Lower leg skin (tissue), 4 donors: ENCODE results near the gene RTN3. TPM values are rescaled to one million over a fixed set of nuclear protein-coding genes. Genes with fewer than 3 reads are reported as not detected.

Experiments used
- DNase-seq, 2 donors: peaks; one replicate each; pipeline ENCODE4 v3.0.0-alpha.2; 2019; ENCODE audit warnings: low spot score in 2 of 2
- H3K4me3 ChIP-seq: fragments of 200-600 bp; sonication (generic); 2 replicates; pipeline ENCODE4 v1.5.1; 2017; ENCODE audit warnings: mild to moderate bottlenecking, low read depth; ENCODE audit not compliant: poor library complexity, severe bottlenecking
- POLR2A ChIP-seq, 2 donors: fragments of 450-650 bp; IDR thresholded peaks; one replicate each; pipeline ENCODE4 v1.6.1; 2016 to 2017; ENCODE audit warnings: antibody characterized with exemption in 2 of 2, mild to moderate bottlenecking in 1 of 2, moderate library complexity in 1 of 2
- WGBS, 2 donors: methylation state at CpG; one replicate each; pipeline ENCODE4 v1.1.5; 2018; 5-methylcytosine and 5-hydroxymethylcytosine counted together
- intact Hi-C: fragments of 100-400 bp; cut with DNase I; formaldehyde crosslinking; loops from one replicate; pipeline ENCODE4 v1.15.0; 2023; ENCODE audit warnings: low total_unique reads
- total RNA-seq, 4 donors: library from RNA; depleted of rRNA; stranded (reverse); fragments of >200 nt; gene quantifications; one replicate each; pipeline ENCODE4 v1.1.0, GENCODE V29; 2016
- TF ChIP-seq, protein P1 (sequence below), 3 donors: fragments of 450-650 bp; IDR thresholded peaks; one replicate each; pipeline ENCODE4 v1.5.1; 2016; ENCODE audit warnings: antibody characterized with exemption in 3 of 3, mild to moderate bottlenecking in 3 of 3, moderate library complexity in 2 of 3

The RTN3 gene
- total RNA-seq, 4 donors from 2014 or later: 124 to 192 (median 148) TPM

DNA sequence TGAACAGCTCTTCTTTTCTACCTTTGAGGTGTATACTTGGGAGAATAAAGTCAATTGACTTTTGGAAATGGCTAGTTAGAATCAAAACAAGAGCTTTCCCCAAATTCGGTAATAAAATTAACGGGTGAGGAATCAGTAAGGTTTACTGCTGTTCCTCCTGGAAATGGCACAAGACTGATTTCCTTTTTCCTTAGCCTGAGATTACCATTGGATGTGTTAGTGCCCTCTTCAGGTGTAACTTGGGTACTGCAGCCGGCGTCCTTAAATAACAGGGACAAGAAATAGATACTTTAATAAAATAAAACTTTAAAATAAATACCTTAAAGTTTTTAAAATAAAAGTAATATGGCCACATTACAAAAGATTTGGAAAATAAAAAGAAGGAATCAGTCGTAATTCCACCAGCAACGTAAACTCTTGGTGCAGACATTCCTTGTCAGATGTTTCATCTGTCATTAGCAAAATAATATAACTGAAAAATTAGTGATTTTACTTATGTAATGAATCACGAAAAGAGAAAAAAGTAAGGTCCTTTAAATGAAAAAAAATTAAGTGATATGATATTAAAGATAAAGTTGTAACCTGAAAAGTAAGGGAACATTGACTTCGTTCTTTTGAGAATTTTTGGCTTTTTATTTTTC lies 57.5 kb downstream of the RTN3 start:
- no peak overlapping the region for H3K4me3 ChIP-seq
- 20 to 22% methylated on average over 8 of the region's 8 CpGs for WGBS, 2 donors
- intact Hi-C loops: no loop called here
- no peak for TF ChIP-seq POLR2A (IDR thresholded peaks at IDR 0.05)
- TF ChIP-seq, protein P1, sequence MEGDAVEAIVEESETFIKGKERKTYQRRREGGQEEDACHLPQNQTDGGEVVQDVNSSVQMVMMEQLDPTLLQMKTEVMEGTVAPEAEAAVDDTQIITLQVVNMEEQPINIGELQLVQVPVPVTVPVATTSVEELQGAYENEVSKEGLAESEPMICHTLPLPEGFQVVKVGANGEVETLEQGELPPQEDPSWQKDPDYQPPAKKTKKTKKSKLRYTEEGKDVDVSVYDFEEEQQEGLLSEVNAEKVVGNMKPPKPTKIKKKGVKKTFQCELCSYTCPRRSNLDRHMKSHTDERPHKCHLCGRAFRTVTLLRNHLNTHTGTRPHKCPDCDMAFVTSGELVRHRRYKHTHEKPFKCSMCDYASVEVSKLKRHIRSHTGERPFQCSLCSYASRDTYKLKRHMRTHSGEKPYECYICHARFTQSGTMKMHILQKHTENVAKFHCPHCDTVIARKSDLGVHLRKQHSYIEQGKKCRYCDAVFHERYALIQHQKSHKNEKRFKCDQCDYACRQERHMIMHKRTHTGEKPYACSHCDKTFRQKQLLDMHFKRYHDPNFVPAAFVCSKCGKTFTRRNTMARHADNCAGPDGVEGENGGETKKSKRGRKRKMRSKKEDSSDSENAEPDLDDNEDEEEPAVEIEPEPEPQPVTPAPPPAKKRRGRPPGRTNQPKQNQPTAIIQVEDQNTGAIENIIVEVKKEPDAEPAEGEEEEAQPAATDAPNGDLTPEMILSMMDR (IDR thresholded peaks at IDR 0.05): peak in 1 of 3 donors; percentile 69
- DNase-seq: peak; percentile 83 to 95

DNA sequence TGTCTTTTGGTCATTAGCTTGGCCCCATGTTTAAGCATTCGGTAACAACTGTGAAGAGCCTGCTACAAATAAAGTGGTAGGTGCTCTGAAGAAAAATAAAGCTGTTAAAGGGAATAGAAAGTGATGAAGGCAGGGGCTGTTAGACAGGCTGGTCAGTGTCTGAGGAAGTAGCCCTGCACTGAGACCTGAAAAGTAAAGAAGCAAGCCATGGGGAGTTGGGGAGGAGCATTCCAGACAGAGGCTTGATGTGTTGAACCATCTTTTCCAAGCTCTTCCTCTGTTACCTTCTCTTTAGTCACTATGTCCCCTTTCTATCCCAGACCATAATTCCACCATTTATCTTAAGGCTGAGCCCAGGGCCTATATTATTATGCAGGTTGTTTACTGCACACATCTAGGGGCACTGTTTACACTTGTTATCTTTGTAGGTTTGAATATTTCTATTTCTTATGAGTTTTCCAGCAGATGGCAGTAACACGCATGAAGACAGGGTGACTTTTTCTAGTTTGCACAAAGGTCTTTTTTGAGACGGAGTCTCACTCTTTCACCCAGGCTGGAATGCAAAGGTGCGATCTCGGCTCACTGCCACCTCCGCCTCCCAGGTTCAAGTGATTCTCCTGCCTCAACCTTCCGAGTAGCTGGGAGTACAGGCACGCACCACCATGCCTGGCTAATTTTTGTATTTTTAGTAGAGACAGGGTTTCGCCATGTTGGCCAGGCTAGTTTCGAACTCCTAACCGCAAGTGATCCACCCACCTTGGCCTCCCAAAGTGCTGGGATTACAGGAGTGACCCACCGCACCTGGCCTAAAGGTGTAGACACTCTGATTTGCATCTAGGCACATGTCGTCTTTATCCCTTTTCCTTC lies 64.2 kb downstream of the RTN3 start:
- DNase-seq: peak in 1 of 2 donors; percentile 67
- TF ChIP-seq, protein P1 (IDR thresholded peaks at IDR 0.05): no peak
- TF ChIP-seq POLR2A (IDR thresholded peaks at IDR 0.05): no peak
- intact Hi-C loops: loop anchor here (10.0 kb wide), 1 partner anchor 271 kb away; no protein-coding TSS in a partner anchor
- WGBS, 2 donors: 84 to 86% methylated on average over 13 of the region's 13 CpGs
- H3K4me3 ChIP-seq: no peak overlapping the region

DNA sequence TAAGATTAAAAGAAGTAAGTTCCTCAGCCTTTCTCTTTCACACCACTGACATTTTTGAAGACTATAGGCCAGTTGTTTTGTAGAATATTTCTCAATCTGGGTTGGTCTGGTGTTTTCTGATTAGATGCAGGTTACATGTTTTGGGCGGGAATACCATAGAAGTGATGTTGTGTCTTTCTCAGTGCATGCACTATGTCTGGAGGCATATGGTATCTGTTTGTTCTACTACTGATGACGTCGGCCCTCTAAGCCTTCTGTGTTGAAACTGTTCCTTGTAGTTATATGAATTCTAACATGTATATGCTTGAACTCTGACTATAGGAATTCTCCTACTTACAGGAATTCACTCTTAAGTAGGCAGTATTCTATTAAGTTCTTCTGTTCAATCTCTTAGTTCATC lies 65.7 kb downstream of the RTN3 start:
- TF ChIP-seq, protein P1 (IDR thresholded peaks at IDR 0.05): no peak
- no peak for TF ChIP-seq POLR2A (IDR thresholded peaks at IDR 0.05)
- DNase-seq: no peak
- WGBS, 2 donors: 52 to 62% methylated on average over 3 of the region's 3 CpGs
- intact Hi-C loops: loop anchor here (10.0 kb wide), 1 partner anchor 272 kb away; no protein-coding TSS in a partner anchor
- H3K4me3 ChIP-seq: no peak overlapping the region

DNA sequence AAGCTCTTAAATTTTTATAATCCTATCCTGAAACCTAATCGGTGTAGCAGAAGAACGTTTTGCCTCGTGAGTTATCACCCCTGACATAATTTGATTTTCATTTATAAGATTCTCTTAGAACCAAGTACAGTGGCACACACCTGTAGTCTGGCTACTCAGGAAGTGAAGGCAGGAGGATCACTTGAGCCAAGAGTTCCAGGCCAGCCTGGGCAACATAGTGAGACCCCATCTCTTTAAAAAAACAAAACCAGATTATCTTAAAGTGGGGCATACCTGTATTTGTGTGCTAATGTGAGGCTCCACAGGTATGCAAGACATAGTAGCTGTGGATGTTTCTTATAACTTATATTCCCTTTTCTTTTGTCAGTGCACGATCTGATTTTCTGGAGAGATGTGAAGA lies 68.3 kb downstream of the RTN3 start:
- no peak overlapping the region for H3K4me3 ChIP-seq
- WGBS, 2 donors: 83 to 93% methylated on average over 4 of the region's 4 CpGs

DNA sequence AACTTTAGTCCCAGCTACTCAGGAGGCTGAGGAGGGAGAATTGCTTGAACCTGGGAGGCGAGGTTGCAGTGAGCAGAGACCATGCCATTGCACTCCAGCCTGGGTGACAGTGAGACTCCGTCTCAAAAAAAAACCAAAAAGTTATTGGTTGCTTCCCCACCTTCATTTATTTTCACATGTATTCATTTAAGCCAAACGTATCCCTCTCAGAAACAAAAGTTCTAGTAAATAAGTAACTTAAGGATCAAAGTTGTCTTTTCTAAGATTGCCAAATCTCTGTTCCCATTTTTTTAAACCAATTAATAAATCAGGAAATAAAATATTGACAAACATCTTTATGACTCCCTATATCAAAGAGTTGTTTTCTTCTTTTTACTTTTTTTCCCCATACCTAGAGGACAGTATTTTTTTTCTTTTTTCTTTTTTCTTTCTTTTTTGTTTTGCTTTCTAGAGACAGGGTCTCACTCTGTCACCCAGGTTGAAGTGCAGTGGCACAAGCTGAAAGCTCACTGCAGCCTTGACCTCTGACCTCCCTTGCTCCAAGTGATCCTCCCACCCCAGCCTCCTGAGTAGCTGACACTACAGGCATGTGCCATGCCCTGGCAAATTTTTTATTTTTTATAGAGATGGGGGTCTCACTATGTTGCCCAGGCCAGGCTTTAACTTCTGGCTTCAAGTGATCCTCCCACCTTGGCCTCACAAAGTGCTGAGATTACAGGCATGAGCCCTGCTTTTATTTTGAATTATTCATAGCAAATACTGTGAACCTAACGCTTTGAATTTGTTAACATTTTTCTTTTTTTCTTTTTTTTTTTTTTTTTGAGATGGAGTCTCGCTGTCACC lies 75.8 kb downstream of the RTN3 start:
- intact Hi-C loops: no loop called here
- TF ChIP-seq, protein P1 (IDR thresholded peaks at IDR 0.05): no peak
- no peak for TF ChIP-seq POLR2A (IDR thresholded peaks at IDR 0.05)
- WGBS, 2 donors: 90% methylated on average over 5 of the region's 5 CpGs

More for the DNA sequence above, 68.3 kb downstream of the RTN3 start:
- TF ChIP-seq, protein P1 (IDR thresholded peaks at IDR 0.05): no peak
- TF ChIP-seq POLR2A (IDR thresholded peaks at IDR 0.05): no peak
- peak in 1 of 2 donors; percentile 14 for DNase-seq
- intact Hi-C loops: loop anchor here (10.0 kb wide), 1 partner anchor 275 kb away; no protein-coding TSS in a partner anchor

More for the DNA sequence above, 75.8 kb downstream of the RTN3 start:
- H3K4me3 ChIP-seq: no peak overlapping the region
- DNase-seq: no peak
